HUES64 (cell line): ENCODE measurements around the gene APOBEC3G.

Source experiments
- H3K27ac ChIP-seq: 2 replicates; pipeline ENCODE4 v1.7.0; 2013; ENCODE audit warnings: low read depth, low read length, inconsistent platforms
- H3K27me3 ChIP-seq: 2 replicates; pipeline ENCODE4 v1.6.1; 2013; ENCODE audit warnings: mild to moderate bottlenecking, low read length; ENCODE audit not compliant: insufficient read depth
- H3K36me3 ChIP-seq: 2 replicates; pipeline ENCODE4 v1.6.1; 2013; ENCODE audit warnings: mild to moderate bottlenecking, low read length; ENCODE audit not compliant: insufficient read depth
- H3K4me1 ChIP-seq: 2 replicates; pipeline ENCODE4 v1.6.1; 2013; ENCODE audit warnings: mild to moderate bottlenecking, low read length, moderate library complexity; ENCODE audit not compliant: insufficient read depth
- H3K4me3 ChIP-seq: 2 replicates; pipeline ENCODE4 v1.5.1; 2013; ENCODE audit warnings: mild to moderate bottlenecking, low read length, moderate library complexity
- H3K9ac ChIP-seq: 2 replicates; pipeline ENCODE4 v1.6.1; 2013; ENCODE audit warnings: mild to moderate bottlenecking, low read depth, low read length
- H3K9me3 ChIP-seq: 2 replicates; pipeline ENCODE4 v1.6.1; 2013; ENCODE audit warnings: low read depth, low read length; ENCODE audit not compliant: insufficient read depth
- WGBS: fragments of 150-250, 120-280 bp; methylation state at CpG from one replicate; pipeline ENCODE4 v1.1.7; 2013; ENCODE audit warnings: missing lambda C conversion rate; 5-methylcytosine and 5-hydroxymethylcytosine counted together

Gene APOBEC3G

DNA sequence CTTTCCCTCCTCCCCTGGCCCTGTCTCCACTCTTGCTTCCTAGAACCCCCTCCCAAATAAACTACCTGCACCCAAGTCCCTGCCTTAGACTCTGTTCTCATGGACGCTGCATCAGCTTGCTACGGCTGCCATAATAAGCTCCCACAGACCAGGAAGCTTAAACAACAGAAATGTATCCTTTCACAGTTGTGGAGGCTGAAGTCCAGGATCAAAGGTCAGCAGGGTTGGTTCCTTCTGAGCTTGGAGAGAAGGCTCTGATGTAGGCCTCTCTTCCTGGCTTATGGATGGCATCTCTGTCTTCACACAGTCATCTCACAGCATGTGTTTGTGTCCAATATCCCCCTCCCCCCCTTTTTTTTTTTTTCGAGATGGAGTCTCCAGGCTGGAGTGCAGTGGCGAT lies 52.0 kb downstream of the APOBEC3G start:
- Histone ChIP-seq H3K9ac (no peak overlapping the region), H3K27ac (no peak overlapping the region), H3K36me3 (no peaks in the 10 kb centered on the region), H3K4me1 (peaks cover 16% of the 10 kb centered on the region), H3K9me3 (no peaks in the 10 kb centered on the region), H3K27me3 (no peaks in the 10 kb centered on the region), H3K4me3 (no peak overlapping the region)
- 93% methylated on average over 3 of the region's 4 CpGs for WGBS

DNA sequence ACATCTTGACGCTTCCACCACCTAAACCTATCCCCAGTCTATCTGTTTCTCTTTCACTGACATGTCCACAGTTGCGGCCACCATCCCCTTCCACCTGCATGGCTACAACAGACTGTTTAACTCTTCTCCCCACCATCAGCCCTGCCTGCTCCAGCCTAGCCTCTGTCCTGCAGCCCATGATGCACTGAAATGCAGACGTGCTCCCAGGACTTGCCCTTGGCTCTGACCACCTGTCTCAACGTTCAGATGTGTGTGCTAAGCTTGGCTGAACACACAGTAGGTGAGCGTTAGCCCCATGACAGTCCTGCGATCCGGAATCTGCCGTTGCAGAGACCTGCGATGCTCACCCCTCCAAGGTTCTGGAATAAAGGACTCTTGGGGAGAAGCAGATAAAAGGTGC lies 52.7 kb downstream of the APOBEC3G start:
- Histone ChIP-seq H3K4me1 (peaks cover 16% of the 10 kb centered on the region), H3K9ac (no peak overlapping the region), H3K4me3 (no peak overlapping the region), H3K36me3 (no peaks in the 10 kb centered on the region), H3K9me3 (no peaks in the 10 kb centered on the region), H3K27me3 (no peaks in the 10 kb centered on the region), H3K27ac (no peak overlapping the region)
- whole genome bisulfite sequencing, result 92% methylated on average over 9 of the region's 9 CpGs

DNA sequence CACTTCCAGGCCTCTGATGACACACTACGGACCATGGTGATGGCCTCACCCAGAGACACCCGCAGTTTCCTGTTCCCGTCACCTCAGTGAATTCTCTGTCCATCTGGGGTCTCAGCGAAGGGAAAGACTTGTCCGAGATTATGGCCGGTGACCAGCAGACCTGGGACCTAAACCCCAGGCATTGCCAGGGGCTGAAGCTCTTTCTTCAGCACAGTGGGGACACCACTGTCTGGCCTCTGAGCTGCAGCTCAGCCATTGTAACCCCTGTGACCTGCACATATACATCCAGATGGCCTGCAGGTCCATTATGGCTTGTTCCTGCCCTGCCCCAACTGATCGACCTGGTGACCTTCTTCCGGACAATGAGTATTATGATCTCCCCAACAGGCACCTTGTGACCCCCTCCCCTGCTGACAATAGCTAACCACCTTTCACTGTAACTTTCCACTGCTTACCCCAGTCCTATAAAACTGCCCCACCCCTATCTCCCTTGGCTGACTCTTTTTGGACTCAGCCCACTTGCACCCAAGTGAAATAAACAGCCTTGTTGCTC lies 53.2 kb downstream of the APOBEC3G start:
- no peaks in the 10 kb centered on the region for H3K27me3 ChIP-seq
- H3K9me3 ChIP-seq, result no peaks in the 10 kb centered on the region
- WGBS, result 87% methylated on average over 8 of the region's 8 CpGs
- H3K9ac ChIP-seq, result no peak overlapping the region
- H3K4me1 ChIP-seq, result peaks cover 16% of the 10 kb centered on the region
- H3K27ac ChIP-seq, result no peak overlapping the region
- H3K4me3 ChIP-seq, result no peak overlapping the region
- H3K36me3 ChIP-seq, result no peaks in the 10 kb centered on the region

DNA sequence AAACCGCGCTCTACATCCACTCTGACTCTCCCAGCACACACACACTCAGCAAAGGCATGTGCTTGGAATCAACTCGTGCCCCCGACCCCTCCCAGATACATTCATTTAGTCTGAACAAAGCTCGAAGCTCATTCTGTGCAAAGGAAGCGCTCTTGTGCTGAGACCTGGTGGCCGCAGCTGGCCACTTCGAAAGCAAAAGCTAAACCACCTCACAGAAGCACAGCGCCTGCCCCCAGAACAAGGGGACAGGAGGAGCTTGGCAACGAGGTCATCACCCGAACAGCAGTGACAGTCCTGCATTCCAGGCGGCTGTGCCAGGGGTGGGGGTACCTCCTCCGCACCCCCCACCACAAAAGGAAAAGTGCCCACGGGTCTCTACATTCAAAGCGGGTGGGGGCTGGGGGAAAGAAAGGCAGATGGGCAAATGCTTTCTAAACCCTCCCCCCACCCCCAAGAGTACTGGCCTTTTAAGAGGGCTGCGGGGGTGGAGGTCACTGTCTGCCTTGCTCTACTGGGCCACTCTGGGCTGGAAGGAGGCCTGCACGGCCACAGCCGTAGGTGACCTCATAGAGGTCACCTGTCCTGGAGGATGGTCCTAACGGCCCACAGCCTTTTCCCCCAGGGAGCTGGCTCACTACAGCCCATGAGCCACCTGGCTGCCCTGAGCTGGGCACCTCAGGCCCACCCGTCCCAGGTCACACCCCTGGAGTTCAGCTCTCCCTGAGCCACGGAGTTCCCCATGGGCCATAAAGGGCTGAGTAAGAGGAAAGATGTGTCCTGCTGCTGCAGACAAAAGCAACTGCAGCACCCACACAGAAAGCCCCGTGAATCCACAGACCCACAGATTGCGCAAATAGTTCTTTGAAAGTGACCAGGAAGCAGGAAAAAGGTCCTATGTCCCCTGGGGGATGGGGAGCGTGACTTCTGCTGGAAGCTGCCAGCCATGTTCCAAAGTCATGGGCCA lies 54.1 kb downstream of the APOBEC3G start:
- no peak overlapping the region for H3K9ac ChIP-seq
- no peaks in the 10 kb centered on the region for H3K9me3 ChIP-seq
- no peak overlapping the region for H3K27ac ChIP-seq
- no peak overlapping the region for H3K4me3 ChIP-seq
- H3K36me3 ChIP-seq, result no peaks in the 10 kb centered on the region
- 66% methylated on average over 21 of the region's 24 CpGs for WGBS
- H3K27me3 ChIP-seq, result no peaks in the 10 kb centered on the region
- peaks cover 19% of the 10 kb centered on the region for H3K4me1 ChIP-seq

DNA sequence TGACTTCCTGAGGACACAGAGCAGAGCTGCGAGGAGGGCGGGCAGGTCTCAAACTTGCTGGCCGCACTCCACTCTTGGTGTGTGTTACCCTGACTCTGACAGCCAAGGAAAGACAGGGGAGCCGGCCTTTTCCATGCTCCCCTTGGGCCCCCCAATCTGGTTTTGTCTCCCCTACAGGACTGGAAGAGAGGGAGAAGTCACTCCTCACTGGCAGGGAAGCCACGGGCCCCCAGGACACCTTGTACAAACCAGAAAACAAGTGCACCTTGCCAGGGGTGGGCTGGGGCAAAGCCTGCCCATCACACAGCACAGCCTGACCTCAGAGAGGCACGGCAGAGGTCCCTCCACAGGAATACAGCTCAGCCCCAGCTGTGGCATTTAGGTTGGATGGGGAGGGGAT lies 55.2 kb downstream of the APOBEC3G start:
- 84% methylated on average over 6 of the region's 6 CpGs for WGBS
- H3K4me3 ChIP-seq, result no peak overlapping the region
- H3K4me1 ChIP-seq, result peaks cover 19% of the 10 kb centered on the region
- no peak overlapping the region for H3K9ac ChIP-seq
- H3K27me3 ChIP-seq, result no peaks in the 10 kb centered on the region
- no peaks in the 10 kb centered on the region for H3K36me3 ChIP-seq
- H3K27ac ChIP-seq, result no peak overlapping the region
- no peaks in the 10 kb centered on the region for H3K9me3 ChIP-seq

DNA sequence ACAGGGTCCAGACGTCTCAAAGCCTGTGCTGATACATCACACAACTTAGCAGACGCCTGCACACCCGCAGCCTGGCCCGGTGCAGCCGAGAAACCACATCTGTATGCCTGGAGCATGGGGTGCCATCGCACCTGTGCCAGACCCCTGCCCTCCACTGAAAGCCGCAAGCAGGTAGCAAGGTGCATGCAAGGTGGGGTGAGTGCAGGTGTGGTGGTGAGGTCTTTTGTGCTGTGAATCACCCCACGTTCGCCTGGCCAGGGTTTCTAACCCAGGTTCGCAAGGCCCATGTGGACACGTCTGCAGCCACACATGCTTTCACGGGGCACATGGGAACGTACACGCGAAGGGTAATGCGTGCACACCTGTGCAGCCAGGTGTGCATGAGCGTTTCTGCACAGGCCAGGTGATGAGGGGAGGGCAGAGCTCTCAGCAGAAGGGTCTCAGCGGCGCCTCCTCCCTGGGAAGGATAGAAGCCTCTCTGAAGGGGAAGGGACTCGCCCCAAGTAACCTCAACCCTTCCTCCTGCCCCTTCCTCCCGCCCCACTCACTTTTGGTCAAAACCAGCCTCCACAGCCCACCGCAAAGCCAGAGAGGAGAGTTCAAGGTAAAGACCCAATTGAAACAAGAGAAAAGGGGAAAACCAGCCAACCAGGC lies 55.9 kb downstream of the APOBEC3G start:
- Histone ChIP-seq H3K9ac (no peak overlapping the region), H3K4me3 (no peak overlapping the region), H3K4me1 (peaks cover 19% of the 10 kb centered on the region), H3K36me3 (no peaks in the 10 kb centered on the region), H3K9me3 (no peaks in the 10 kb centered on the region), H3K27me3 (no peaks in the 10 kb centered on the region), H3K27ac (no peak overlapping the region)
- WGBS, result 93% methylated on average over 19 of the region's 22 CpGs

DNA sequence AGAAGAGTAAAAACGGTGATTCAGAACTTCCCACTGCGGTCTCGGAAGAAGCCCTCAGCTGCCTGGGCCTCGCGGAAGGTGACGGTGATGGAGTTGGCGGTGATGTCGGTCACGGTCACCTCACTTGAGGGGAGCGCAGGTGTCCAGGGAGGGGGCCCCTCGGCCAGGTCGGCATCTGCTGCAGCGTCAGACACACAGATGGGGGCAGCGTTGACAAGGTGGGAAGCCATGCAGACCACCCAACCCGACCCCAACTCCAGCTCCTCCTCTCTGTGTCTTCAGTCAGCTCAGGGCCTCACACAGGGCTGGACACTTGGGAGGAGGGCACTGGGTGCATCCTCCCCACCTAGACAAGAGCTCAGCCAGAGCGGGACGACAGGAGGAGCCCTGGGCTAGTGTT lies 56.8 kb downstream of the APOBEC3G start:
- no peaks in the 10 kb centered on the region for H3K36me3 ChIP-seq
- peaks cover 19% of the 10 kb centered on the region for H3K4me1 ChIP-seq
- H3K27me3 ChIP-seq, result no peaks in the 10 kb centered on the region
- no peak overlapping the region for H3K4me3 ChIP-seq
- H3K9ac ChIP-seq, result no peak overlapping the region
- no peak overlapping the region for H3K27ac ChIP-seq
- 91% methylated on average over 17 of the region's 17 CpGs for WGBS
- H3K9me3 ChIP-seq, result no peaks in the 10 kb centered on the region

DNA sequence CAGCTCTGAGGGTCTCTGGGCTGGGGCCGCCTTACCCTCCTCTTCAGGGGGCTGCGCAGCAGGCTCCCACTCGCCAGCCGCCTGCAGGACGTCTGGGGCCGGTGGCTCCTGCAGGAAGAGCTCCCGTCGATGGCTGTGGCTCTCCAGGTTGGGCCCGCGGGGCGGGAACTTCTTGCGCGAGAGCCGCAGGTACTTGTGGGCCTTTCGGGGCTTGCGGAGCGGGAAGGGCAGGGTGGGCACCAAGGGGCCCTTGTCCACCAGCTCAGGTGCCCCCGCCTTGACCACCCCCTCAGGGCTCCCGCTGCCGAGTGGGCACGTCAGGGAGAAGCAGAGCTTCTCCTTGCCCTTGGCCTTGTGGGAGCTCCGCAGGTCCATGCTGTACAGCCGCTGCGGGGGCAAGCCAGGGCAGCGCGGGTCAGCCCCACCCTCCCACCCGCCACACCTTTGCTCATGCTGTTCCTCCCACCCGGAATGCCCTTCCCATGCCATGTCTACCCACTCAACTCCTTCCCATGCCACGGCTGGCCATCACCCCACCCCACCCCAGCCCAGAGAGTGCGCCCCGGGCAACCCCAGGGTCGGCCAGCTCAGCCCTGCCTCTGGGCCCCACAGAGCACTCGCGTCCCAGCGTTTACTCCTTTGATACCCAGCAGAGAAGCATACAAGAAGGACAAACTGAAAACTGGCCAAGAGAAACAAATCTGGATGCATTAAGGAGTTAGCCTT lies 57.5 kb downstream of the APOBEC3G start:
- Histone ChIP-seq H3K9me3 (no peaks in the 10 kb centered on the region), H3K36me3 (no peaks in the 10 kb centered on the region), H3K27ac (no peak overlapping the region), H3K4me1 (peaks cover 19% of the 10 kb centered on the region), H3K9ac (no peak overlapping the region), H3K27me3 (no peaks in the 10 kb centered on the region), H3K4me3 (no peak overlapping the region)
- 93% methylated on average over 35 of the region's 35 CpGs for WGBS

DNA sequence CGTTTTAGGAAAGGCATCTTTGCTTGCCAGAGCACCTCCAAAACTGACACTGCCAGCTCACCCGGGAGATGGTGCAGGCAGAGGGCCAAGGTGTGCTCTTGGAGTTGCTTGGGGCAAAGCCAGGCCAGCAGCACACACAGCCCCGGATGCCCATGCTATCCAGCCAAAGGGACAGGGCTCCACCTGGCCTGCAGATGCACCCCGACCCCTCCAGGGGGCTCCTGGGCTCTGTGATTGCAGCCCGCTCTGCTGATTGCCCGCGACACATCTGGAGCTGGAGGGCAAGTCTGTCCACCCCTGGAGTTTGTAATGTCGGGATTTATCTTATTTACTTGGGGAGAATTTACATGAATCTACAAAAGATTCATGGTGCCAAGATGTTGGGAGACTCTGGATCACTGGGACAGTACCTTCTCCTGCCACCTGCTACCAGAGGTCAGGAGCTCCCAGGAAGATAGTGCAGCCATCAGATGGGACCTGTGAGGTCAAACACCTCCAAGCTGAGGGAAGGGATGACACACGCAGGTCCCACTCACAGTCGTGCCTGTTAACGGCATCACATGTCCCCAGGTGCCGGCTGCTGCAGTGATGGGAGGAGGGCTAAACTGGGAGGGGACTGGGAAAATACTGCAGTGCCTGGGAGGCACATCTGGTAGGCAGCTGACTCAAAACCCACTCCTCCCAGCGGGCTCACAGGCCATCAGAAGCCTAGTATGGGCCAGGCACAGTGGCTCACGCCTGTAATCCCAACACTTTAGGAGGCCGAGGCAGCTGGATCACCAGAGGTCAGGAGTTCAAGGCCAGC lies 58.2 kb downstream of the APOBEC3G start:
- Histone ChIP-seq H3K4me3 (no peak overlapping the region), H3K27ac (no peak overlapping the region), H3K36me3 (no peaks in the 10 kb centered on the region), H3K9ac (no peak overlapping the region), H3K27me3 (no peaks in the 10 kb centered on the region), H3K9me3 (no peaks in the 10 kb centered on the region), H3K4me1 (peaks cover 17% of the 10 kb centered on the region)
- 49% methylated on average over 15 of the region's 15 CpGs for WGBS

DNA sequence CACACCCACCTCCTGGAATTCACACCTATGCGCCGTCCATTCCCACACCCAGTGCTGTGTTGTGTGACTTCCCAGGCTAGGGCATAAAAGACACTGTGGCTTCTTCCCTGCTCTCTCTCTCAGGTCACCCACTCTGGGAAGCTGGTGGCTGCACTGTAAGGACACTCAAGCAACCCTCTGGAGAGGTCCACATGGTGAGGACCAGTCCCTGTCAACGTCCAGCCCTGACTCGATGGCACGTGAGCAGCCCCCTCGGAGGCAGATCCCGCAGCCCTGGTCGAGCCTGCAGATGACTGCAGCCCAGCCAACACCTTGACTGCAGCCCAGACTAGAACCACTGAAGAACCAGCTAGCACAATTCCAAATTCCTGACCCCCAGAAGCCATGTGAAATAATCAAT lies 59.2 kb downstream of the APOBEC3G start:
- no peaks in the 10 kb centered on the region for H3K9me3 ChIP-seq
- H3K27me3 ChIP-seq, result no peaks in the 10 kb centered on the region
- H3K9ac ChIP-seq, result no peak overlapping the region
- H3K4me1 ChIP-seq, result peaks cover 6% of the 10 kb centered on the region
- no peak overlapping the region for H3K4me3 ChIP-seq
- no peaks in the 10 kb centered on the region for H3K36me3 ChIP-seq
- H3K27ac ChIP-seq, result no peak overlapping the region
- WGBS, result 92% methylated on average over 8 of the region's 8 CpGs
